ENCODE measurements around the gene PAK1.

DNA sequence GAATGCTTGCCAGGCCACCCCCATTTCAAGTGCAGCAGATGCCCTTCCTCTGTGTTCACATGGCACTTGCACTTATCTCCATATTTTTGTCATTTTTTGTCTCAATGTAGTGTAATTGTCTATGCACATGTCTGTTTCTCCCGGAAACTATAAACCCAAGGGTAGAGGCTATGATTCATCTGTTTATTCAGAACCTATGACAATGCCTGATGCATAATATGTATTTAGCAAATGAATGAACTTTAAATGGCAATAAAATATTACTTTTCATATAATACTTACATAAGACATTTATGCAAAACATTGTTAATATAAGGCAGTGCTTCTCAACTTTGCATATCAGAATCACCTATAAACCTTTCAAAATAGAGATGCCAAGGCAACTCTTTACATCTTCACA, 6.7 kb downstream of the PAK1 start:
- no peak for TF ChIP-seq ELF4 (IDR thresholded peaks at IDR 0.05)
- no peak for TF ChIP-seq ZNF384 (IDR thresholded peaks at IDR 0.05)
- no peak for TF ChIP-seq FOXM1 (IDR thresholded peaks at IDR 0.05; ENCODE audit: borderline replicate concordance)
- no peak for TF ChIP-seq FOXK2 (IDR thresholded peaks at IDR 0.05)

Data from HEK293T (cell line).